Peyer's patch (tissue), 4 donors: Measurements from ENCODE around the gene ADAM17. TPM values are rescaled to one million over a fixed set of nuclear protein-coding genes. Genes with fewer than 3 reads are reported as not detected.
A peak's percentile ranks its signal among the peaks of the same experiment; 100 is the strongest.
"Not testable (repeated sequence)": the region's sequence is repeated elsewhere in the genome, so short reads cannot be mapped to it uniquely, and the experiment has no call there.

Source experiments
- DNase-seq, 3 donors: peaks; one replicate each; pipeline ENCODE4 v3.0.0-alpha.2; 2017 to 2019
- H3K27ac ChIP-seq, 4 donors: fragments of 200-600 bp; sonication (generic); one replicate each; pipeline ENCODE4 v1.5.1; 2016 to 2019
- H3K27me3 ChIP-seq, 2 donors: fragments of 200-600 bp; sonication (generic); one replicate each; pipeline ENCODE4 v1.5.1; 2019
- H3K36me3 ChIP-seq, 3 donors: fragments of 200-600 bp; sonication (generic); one replicate each; pipeline ENCODE4 v1.5.1; 2016 to 2019
- H3K4me1 ChIP-seq, 4 donors: fragments of 200-600 bp; sonication (generic); one replicate each; pipeline ENCODE4 v1.5.1; 2016 to 2019
- H3K4me3 ChIP-seq, 4 donors: fragments of 200-600 bp; sonication (generic); 1 replicate in 3 of 4; 2 replicates in 1 of 4; pipeline ENCODE4 v1.5.1; 2016 to 2019; ENCODE audit warnings: mild to moderate bottlenecking in 1 of 4
- H3K9me3 ChIP-seq, 4 donors: fragments of 200-600 bp; sonication (generic); one replicate each; pipeline ENCODE4 v1.5.1; 2016 to 2019; ENCODE audit warnings: mild to moderate bottlenecking in 1 of 4
- CTCF ChIP-seq, 6 experiments: fragments of 450-650 bp in 4 of 6; fragments of 200-600 bp in 2 of 6; sonication (generic) in 1 of 6; IDR thresholded peaks; one replicate each; pipeline ENCODE4 v1.5.1; 2017 to 2019; ENCODE audit warnings: antibody characterized with exemption in 6 of 6, mild to moderate bottlenecking in 3 of 6, moderate library complexity in 1 of 6
- POLR2A ChIP-seq, 2 donors: fragments of 450-650 bp; IDR thresholded peaks; one replicate each; pipeline ENCODE4 v1.5.1; 2017; ENCODE audit warnings: antibody characterized with exemption in 2 of 2, mild to moderate bottlenecking in 2 of 2, moderate library complexity in 2 of 2
- total RNA-seq, 4 donors: library from RNA; depleted of rRNA; stranded (reverse); fragments of >200 nt; gene quantifications; one replicate each; pipeline ENCODE4 v1.1.0, GENCODE V29; 2016

Gene ADAM17
- total RNA-seq, 4 donors from 2014 or later = 10.5 to 45.4 (median 21.0) TPM

- no peak for TF ChIP-seq CTCF (IDR thresholded peaks at IDR 0.05)
- no peak overlapping the region for H3K27ac ChIP-seq
- H3K36me3 ChIP-seq = peaks cover 0 to 27% (median 0%) of the 10 kb centered on the region in 3 donors
- no peak for DNase-seq
- peaks cover 0 to 16% (median 2%) of the 10 kb centered on the region in 4 donors for H3K4me1 ChIP-seq
- H3K4me3 ChIP-seq = no peak overlapping the region
- H3K9me3 ChIP-seq = peaks cover 0 to 15% (median 2%) of the 10 kb centered on the region in 4 donors
- no peaks in the 10 kb centered on the region for H3K27me3 ChIP-seq
Measured at GRCh38 chr2:9595746-9596145, 40.1 kb upstream of the ADAM17 start.

GRCh38 chr2:9595256-9595655 lies 39.6 kb upstream of the ADAM17 start:
- H3K36me3 ChIP-seq = peaks cover 0 to 27% (median 0%) of the 10 kb centered on the region in 3 donors
- not testable (repeated sequence) for H3K27ac ChIP-seq, H3K27me3 ChIP-seq, DNase-seq, H3K4me3 ChIP-seq
- H3K9me3 ChIP-seq = peaks cover 0 to 14% (median 2%) of the 10 kb centered on the region in 4 donors
- H3K4me1 ChIP-seq = peaks cover 0 to 16% (median 2%) of the 10 kb centered on the region in 4 donors

GRCh38 chr2:9594366-9595054 lies 38.9 kb upstream of the ADAM17 start:
- peaks cover 0 to 16% (median 2%) of the 10 kb centered on the region in 4 donors for H3K4me1 ChIP-seq
- peak overlapping the region in 2 of 4 donors; percentile 3 for H3K27ac ChIP-seq
- H3K4me3 ChIP-seq = no peak overlapping the region
- no peaks in the 10 kb centered on the region for H3K27me3 ChIP-seq
- no peak for DNase-seq
- H3K9me3 ChIP-seq = peaks cover 0 to 6% (median 2%) of the 10 kb centered on the region in 4 donors
- H3K36me3 ChIP-seq = peaks cover 0 to 27% (median 0%) of the 10 kb centered on the region in 3 donors
- no peak for TF ChIP-seq CTCF (IDR thresholded peaks at IDR 0.05)

- Histone ChIP-seq H3K9me3 (peaks cover 0 to under 1% (median 0%) of the 10 kb centered on the region in 4 donors), H3K27ac (peak overlapping the region in 1 of 4 donors; percentile 3), H3K27me3 (no peaks in the 10 kb centered on the region), H3K4me1 (peaks cover 0 to 16% (median 2%) of the 10 kb centered on the region in 4 donors), H3K36me3 (peaks cover 0 to 27% (median 0%) of the 10 kb centered on the region in 3 donors), H3K4me3 (no peak overlapping the region)
- no peak for DNase-seq
- TF ChIP-seq CTCF (IDR thresholded peaks at IDR 0.05) (no peak), POLR2A (IDR thresholded peaks at IDR 0.05) (no peak)
Measured at GRCh38 chr2:9593925-9594324, 38.3 kb upstream of the ADAM17 start.

GRCh38 chr2:9592699-9593098 lies 37.1 kb upstream of the ADAM17 start:
- DNase-seq = no peak
- H3K36me3 ChIP-seq = peaks cover 0 to 37% (median 0%) of the 10 kb centered on the region in 3 donors

More at GRCh38 chr2:9592699-9593098, 37.1 kb upstream of the ADAM17 start:
- no peak overlapping the region for H3K27ac ChIP-seq
- H3K9me3 ChIP-seq = no peaks in the 10 kb centered on the region
- H3K27me3 ChIP-seq = no peaks in the 10 kb centered on the region
- no peak for TF ChIP-seq POLR2A (IDR thresholded peaks at IDR 0.05)
- no peak for TF ChIP-seq CTCF (IDR thresholded peaks at IDR 0.05)
- no peak overlapping the region for H3K4me3 ChIP-seq
- H3K4me1 ChIP-seq = peaks cover 0 to 16% (median 2%) of the 10 kb centered on the region in 4 donors
